Measurements from ENCODE around the gene HAUS7.

DNA sequence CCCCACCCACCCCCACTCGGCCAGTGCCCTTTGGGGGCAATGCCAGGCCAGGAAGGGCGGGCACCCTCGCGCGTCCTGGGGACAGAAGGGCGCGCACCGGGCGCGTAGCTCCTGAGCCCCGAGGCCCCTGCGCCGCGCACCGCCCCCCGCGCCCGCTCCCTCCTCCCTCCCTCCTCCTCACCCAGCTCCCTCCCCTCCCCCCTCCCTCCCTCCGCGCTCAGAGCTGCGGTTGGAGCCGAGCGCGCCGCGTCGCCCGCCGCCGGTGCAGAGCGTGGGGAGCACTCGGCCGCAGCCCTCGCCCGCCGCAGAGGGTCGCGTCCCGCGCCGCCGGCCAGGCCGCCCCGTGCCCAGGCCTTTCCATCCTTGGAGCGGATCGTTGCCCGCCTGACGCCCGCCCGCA, 47.0 kb upstream of the HAUS7 start, which contains the start of gene ATP2B3:
- TF ChIP-seq CEBPB (IDR thresholded peaks at IDR 0.05; ENCODE audit: low read depth, low read length), result no peak
- TF ChIP-seq SP1 (IDR thresholded peaks at IDR 0.05; ENCODE audit: low read depth, low read length), result no peak
- TF ChIP-seq EGR1 (IDR thresholded peaks at IDR 0.05; ENCODE audit: borderline replicate concordance, low read depth, low read length), result no peak
- no peak for TF ChIP-seq POLR2AphosphoS5 (IDR thresholded peaks at IDR 0.05; ENCODE audit: low read depth, low read length)
- no peak for TF ChIP-seq MAX (IDR thresholded peaks at IDR 0.05)
